ENCODE results near the gene ETV1. TPM values are rescaled to one million over a fixed set of nuclear protein-coding genes. Genes with fewer than 3 reads are reported as not detected.

ETV1 gene
- total RNA-seq, 4 donors from 2014 or later: 4.2 to 11.5 (median 7.3) TPM

DNA sequence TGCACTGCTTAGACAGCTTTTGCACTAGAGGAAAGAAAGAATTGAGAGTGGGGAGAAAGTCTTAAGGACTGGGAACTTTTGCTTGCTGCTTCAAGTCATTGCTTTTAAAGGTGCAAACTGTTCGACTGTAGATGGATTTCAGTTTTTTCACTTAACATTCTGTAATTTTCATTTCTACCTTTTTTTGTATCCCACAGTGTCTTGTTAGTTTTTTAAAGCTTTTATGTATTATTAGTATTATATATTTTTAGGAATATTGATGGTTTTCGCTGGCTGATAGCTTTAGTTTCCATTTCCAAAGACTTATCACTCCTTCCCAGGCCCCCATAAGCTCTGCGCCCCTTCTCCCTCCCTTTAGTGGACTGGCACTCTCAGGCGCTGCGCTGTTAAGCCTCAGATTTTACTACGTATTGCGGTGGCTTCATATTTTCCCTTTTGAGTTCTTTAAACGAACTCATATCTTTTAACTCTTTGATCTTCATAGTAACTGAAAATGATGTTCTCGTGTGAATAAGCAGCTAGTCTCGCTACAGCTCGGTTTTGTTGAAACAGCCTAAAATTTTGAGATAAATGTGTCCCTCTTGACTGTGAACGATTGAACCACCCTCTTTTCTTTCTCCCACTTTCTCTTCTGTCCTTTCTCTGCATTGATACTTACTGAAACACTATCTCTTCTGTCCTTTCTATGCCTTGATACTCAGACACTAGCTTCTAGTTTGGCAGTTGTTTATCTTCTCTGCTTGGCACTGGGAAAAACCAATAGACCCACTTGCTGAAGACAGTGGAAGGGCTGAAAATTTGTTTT lies 2.5 kb upstream of the ETV1 start:
- ATAC-seq: peak; percentile 1
- peaks cover 0 to 17% (median 0%) of the 10 kb centered on the region in 3 donors for H3K4me1 ChIP-seq
- peak overlapping the region; percentile 78 to 89 (median 87) for H3K27ac ChIP-seq
- no peaks in the 10 kb centered on the region for H3K27me3 ChIP-seq
- peak overlapping the region; percentile 69 to 90 for H3K4me3 ChIP-seq
- TF ChIP-seq POLR2A (IDR thresholded peaks at IDR 0.05): no peak
- TF ChIP-seq EP300 (IDR thresholded peaks at IDR 0.05): no peak
- no peak for TF ChIP-seq POLR2AphosphoS5 (IDR thresholded peaks at IDR 0.05)
- TF ChIP-seq, protein P1, sequence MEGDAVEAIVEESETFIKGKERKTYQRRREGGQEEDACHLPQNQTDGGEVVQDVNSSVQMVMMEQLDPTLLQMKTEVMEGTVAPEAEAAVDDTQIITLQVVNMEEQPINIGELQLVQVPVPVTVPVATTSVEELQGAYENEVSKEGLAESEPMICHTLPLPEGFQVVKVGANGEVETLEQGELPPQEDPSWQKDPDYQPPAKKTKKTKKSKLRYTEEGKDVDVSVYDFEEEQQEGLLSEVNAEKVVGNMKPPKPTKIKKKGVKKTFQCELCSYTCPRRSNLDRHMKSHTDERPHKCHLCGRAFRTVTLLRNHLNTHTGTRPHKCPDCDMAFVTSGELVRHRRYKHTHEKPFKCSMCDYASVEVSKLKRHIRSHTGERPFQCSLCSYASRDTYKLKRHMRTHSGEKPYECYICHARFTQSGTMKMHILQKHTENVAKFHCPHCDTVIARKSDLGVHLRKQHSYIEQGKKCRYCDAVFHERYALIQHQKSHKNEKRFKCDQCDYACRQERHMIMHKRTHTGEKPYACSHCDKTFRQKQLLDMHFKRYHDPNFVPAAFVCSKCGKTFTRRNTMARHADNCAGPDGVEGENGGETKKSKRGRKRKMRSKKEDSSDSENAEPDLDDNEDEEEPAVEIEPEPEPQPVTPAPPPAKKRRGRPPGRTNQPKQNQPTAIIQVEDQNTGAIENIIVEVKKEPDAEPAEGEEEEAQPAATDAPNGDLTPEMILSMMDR (IDR thresholded peaks at IDR 0.05): no peak
- no peaks in the 10 kb centered on the region for H3K36me3 ChIP-seq
- 22 to 73% methylated on average over 12 of the region's 12 CpGs for WGBS, 2 donors (ENCODE audit: low coverage in 1 of 2)
- H3K9me3 ChIP-seq: no peaks in the 10 kb centered on the region

DNA sequence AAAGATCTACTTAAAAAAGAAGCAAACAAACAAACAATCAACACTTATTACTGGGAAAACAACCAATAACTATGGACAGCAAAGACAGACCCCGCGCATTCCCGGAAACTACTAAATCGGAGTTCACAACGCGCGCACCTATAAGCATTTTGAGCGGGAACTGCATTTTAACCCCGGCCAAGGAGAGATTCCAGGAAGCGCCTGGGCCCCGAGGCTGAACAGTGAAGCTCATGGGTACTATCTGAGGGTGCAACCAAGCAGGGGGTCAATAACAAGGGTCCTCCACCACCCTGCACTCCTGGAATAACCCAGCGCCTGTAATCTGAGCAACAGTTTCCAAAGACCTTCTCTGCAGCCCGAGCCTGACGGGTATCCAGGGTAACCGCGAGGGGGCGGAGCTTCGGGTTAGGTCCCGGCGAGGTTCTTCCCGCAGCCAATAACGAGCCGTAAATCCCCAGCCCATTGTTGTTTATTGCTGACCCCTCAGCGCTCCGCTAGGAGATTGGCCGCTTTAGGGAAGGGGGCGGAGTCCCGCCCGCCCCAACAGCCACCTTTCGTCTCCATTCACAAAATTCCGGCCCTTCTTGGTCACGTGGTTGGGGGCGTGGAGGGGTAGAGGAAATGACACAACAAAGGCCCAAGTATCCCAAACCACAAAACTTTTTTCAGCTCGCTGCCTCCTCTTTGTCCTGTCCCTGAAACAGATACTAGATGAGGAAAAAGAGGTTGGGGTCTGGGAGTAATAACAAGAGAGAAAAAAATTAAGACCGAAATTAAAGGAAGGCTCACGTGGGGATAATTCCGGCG lies 1.7 kb upstream of the ETV1 start:
- H3K4me1 ChIP-seq: peaks cover 0 to 17% (median 0%) of the 10 kb centered on the region in 3 donors
- TF ChIP-seq POLR2A (IDR thresholded peaks at IDR 0.05) (peak; percentile 9 to 17), EP300 (IDR thresholded peaks at IDR 0.05) (no peak), POLR2AphosphoS5 (IDR thresholded peaks at IDR 0.05) (peak; percentile 59)
- TF ChIP-seq, protein P1 (IDR thresholded peaks at IDR 0.05): peak in 3 of 4 experiments; percentile 28 to 52 (median 40)
- no peaks in the 10 kb centered on the region for H3K9me3 ChIP-seq
- H3K27me3 ChIP-seq: no peaks in the 10 kb centered on the region
- no peaks in the 10 kb centered on the region for H3K36me3 ChIP-seq
- H3K27ac ChIP-seq: peak overlapping the region; percentile 86 to 89 (median 88)
- peak; percentile 97 for ATAC-seq
- WGBS, 2 donors (ENCODE audit: low coverage in 1 of 2): 0% methylated on average over 5 to 15 of the region's 38 CpGs
- peak overlapping the region; percentile 69 to 90 for H3K4me3 ChIP-seq

GRCh38 chr7:13990319-13990983 lies 985 bp upstream of the ETV1 start:
- Histone ChIP-seq H3K36me3 (no peaks in the 10 kb centered on the region), H3K9me3 (no peaks in the 10 kb centered on the region), H3K27ac (peak overlapping the region; percentile 86 to 89 (median 88)), H3K27me3 (no peaks in the 10 kb centered on the region), H3K4me3 (peak overlapping the region; percentile 69 to 90), H3K4me1 (peaks cover 0 to 17% (median 0%) of the 10 kb centered on the region in 3 donors)
- TF ChIP-seq, protein P1 (IDR thresholded peaks at IDR 0.05): no peak
- no peak for TF ChIP-seq POLR2AphosphoS5 (IDR thresholded peaks at IDR 0.05)
- no peak for TF ChIP-seq EP300 (IDR thresholded peaks at IDR 0.05)
- TF ChIP-seq POLR2A (IDR thresholded peaks at IDR 0.05): no peak
- WGBS, 2 donors (ENCODE audit: low coverage in 1 of 2): 0% methylated on average over 9 to 16 of the region's 24 CpGs
- ATAC-seq: peak; percentile 30

GRCh38 chr7:13989949-13990305 lies 461 bp upstream of the ETV1 start:
- no peak for ATAC-seq
- 1 to 2% methylated on average over 9 of the region's 13 CpGs for WGBS, 2 donors (ENCODE audit: low coverage in 1 of 2)
- H3K27ac ChIP-seq: peak overlapping the region; percentile 86 to 89 (median 88)
- TF ChIP-seq EP300 (IDR thresholded peaks at IDR 0.05) (no peak), POLR2A (IDR thresholded peaks at IDR 0.05) (no peak), POLR2AphosphoS5 (IDR thresholded peaks at IDR 0.05) (no peak)
- TF ChIP-seq, protein P1 (IDR thresholded peaks at IDR 0.05): no peak
- H3K9me3 ChIP-seq: no peaks in the 10 kb centered on the region
- peak overlapping the region; percentile 69 to 90 for H3K4me3 ChIP-seq
- no peaks in the 10 kb centered on the region for H3K36me3 ChIP-seq
- H3K4me1 ChIP-seq: peaks cover 0 to 17% (median 0%) of the 10 kb centered on the region in 3 donors
- H3K27me3 ChIP-seq: no peaks in the 10 kb centered on the region
